GM12878 (cell line): ENCODE results near the gene RAC2. TPM values are rescaled to one million over a fixed set of nuclear protein-coding genes. Genes with fewer than 3 reads are reported as not detected.
A peak's percentile ranks its signal among the peaks of the same experiment; 100 is the strongest.

ENCODE experiments used
- CBX3 ChIP-seq: fragments of 200-600 bp; sonication (generic); IDR thresholded peaks from 2 replicates; pipeline ENCODE4 v1.6.1; 2016; ENCODE audit warnings: low read depth, borderline replicate concordance
- CHD2 ChIP-seq: IDR thresholded peaks from 2 replicates; pipeline ENCODE4 v1.6.1; 2011; ENCODE audit warnings: low read depth, low read length, improper control_type of control experiment, borderline replicate concordance
- EGR1 ChIP-seq, 2 experiments: IDR thresholded peaks; 1 replicate in 1 of 2; 2 replicates in 1 of 2; pipeline ENCODE4 v1.6.1; 2011 to 2012; ENCODE audit warnings: low read depth in 2 of 2, low read length in 2 of 2, borderline replicate concordance in 1 of 2, mild to moderate bottlenecking in 1 of 2, moderate library complexity in 1 of 2
- HDGF ChIP-seq: fragments of 450-650 bp; IDR thresholded peaks from 2 replicates; pipeline ENCODE4 v1.6.1; 2016; ENCODE audit warnings: antibody characterized with exemption
- KLF5 ChIP-seq: fragments of 450-650 bp; IDR thresholded peaks from 2 replicates; pipeline ENCODE4 v1.6.1; 2014; ENCODE audit warnings: mild to moderate bottlenecking; ENCODE audit not compliant: partially characterized antibody
- POU2F2 ChIP-seq: IDR thresholded peaks from 3 replicates; pipeline ENCODE4 v1.6.1; 2011; ENCODE audit warnings: low read depth, mild to moderate bottlenecking, low read length, borderline replicate concordance
- RAD51 ChIP-seq: fragments of 450-650 bp; IDR thresholded peaks from 2 replicates; pipeline ENCODE4 v1.6.1; 2016; ENCODE audit warnings: moderate library complexity, mild to moderate bottlenecking, inconsistent platforms
- SMC3 ChIP-seq: IDR thresholded peaks from 2 replicates; pipeline ENCODE4 v1.6.1; 2011; ENCODE audit warnings: low read length, improper control_type of control experiment, borderline replicate concordance
- SUPT20H ChIP-seq: IDR thresholded peaks from 2 replicates; pipeline ENCODE4 v1.6.1; 2011; ENCODE audit warnings: low read depth, mild to moderate bottlenecking, low read length, moderate library complexity, borderline replicate concordance; ENCODE audit not compliant: control insufficient read depth
- ZZZ3 ChIP-seq: IDR thresholded peaks from 2 replicates; pipeline ENCODE4 v1.6.1; 2011; ENCODE audit warnings: low read depth; ENCODE audit not compliant: control insufficient read depth, insufficient read length
- polyA plus RNA-seq, 11 experiments: library from polyadenylated mRNA; depleted of rRNA in 4 of 11; unstranded in 6 of 11; stranded (reverse) in 5 of 11; fragments of >200 nt; fragmentation: Nextera tagmentation in 4 of 11; fragmentation: Illumina TruSeq in 1 of 11; extraction: Ambion mirVana in 4 of 11; extraction: Trizol in 1 of 11; gene quantifications; 1 replicate in 1 of 11; 2 replicates in 10 of 11; pipeline versions ENCODE4 v1.2.1 to v1.2.3, GENCODE V29; 2011 to 2016; ENCODE audit warnings: inconsistent platforms in 2 of 11, missing spikeins in 2 of 11, low read depth in 1 of 11
- total RNA-seq, 4 experiments: library from RNA; depleted of rRNA in 3 of 4; stranded (reverse); fragments of >200 nt in 3 of 4; fragmentation: Illumina TruSeq in 1 of 4; extraction: Trizol in 1 of 4; gene quantifications; 2 replicates each; pipeline versions ENCODE4 v1.2.1 to v1.2.3, GENCODE V29; 2013 to 2021
- TF ChIP-seq, protein P1 (sequence below): fragments of 150-350 bp; IDR thresholded peaks from 2 replicates; pipeline ENCODE4 v1.6.1; 2014; ENCODE audit warnings: mild to moderate bottlenecking, low read depth, low read length
- TF ChIP-seq, protein P2 (sequence below): fragments of 450-650 bp; IDR thresholded peaks from 2 replicates; pipeline ENCODE4 v1.6.1; 2018; ENCODE audit warnings: borderline replicate concordance, mild to moderate bottlenecking; ENCODE audit not compliant: partially characterized antibody
- TF ChIP-seq, protein P3 (sequence below), 3 experiments: IDR thresholded peaks in 2 of 3; conservative IDR thresholded peaks in 1 of 3; 2 replicates each; pipeline ENCODE4 v1.5.1; 2011; ENCODE audit warnings: low read depth in 3 of 3, low read length in 3 of 3, mild to moderate bottlenecking in 3 of 3, control low read depth in 2 of 3, moderate library complexity in 2 of 3, inconsistent platforms in 1 of 3, mixed read lengths in 1 of 3; ENCODE audit not compliant: control insufficient read depth in 2 of 3, insufficient read depth in 1 of 3; ENCODE audit errors: extremely low read depth in 1 of 3
- TF ChIP-seq, protein P4 (sequence below): IDR thresholded peaks from 2 replicates; pipeline ENCODE4 v1.6.1; 2012; ENCODE audit warnings: improper control_type of control experiment, low read depth, low read length; ENCODE audit not compliant: insufficient replicate concordance

The RAC2 gene
- total and polyA plus RNA-seq, 10 of the 15 experiments (the other 5 are each of a cell fraction or from before 2014, with no cell fraction given), result 102 to 386 (median 304) TPM

DNA sequence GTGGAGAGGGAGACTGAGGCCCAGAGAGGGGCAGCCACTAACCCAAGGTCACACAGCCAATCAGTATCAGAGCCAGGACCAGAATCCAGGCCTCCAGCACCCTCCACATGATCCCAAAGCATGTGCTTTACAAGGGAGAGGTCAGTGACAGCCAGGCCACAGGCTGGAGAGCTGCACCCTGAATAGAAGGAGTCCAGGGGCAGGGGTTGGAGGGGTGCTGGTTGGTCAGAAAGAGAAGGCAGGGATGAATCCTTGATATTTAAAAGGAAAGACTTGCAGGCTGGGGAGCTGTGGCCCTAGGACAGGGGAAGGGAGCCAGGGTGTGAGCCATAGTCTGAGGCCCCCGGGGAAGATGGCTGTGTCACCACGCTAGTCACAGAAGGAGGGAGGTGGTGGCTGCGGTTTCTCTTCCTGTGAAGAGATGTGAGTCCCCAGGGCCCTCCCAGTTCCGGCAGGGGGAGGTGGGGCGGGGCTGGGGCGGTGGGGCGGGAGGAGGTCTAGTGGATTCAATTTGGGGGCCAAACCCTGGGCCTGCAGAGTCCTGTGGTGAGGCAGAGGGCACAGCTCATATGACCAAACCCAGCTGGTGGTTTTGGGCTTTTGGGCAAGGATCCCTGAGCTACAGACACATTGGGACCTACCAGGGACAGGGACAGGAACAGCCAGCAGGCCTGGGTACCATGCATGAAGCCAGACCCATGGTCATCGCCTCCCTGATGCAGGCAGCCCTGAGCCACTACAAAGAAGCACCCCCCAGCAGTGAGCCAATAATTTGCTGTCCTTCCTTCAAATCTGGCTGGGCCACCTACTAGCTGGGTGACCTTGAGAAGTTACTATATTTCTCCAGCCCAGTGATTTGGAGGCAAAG lies 14.0 kb downstream of the RAC2 start (continued):
- TF ChIP-seq, protein P1, sequence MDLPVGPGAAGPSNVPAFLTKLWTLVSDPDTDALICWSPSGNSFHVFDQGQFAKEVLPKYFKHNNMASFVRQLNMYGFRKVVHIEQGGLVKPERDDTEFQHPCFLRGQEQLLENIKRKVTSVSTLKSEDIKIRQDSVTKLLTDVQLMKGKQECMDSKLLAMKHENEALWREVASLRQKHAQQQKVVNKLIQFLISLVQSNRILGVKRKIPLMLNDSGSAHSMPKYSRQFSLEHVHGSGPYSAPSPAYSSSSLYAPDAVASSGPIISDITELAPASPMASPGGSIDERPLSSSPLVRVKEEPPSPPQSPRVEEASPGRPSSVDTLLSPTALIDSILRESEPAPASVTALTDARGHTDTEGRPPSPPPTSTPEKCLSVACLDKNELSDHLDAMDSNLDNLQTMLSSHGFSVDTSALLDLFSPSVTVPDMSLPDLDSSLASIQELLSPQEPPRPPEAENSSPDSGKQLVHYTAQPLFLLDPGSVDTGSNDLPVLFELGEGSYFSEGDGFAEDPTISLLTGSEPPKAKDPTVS, result no peak
- TF ChIP-seq HDGF (peak; percentile 91), POU2F2 (peak; percentile 16; the same call in 2 of the 3 replicates), EGR1 (IDR thresholded peaks at IDR 0.05; ENCODE audit: borderline replicate concordance in 1 of 2, low read depth in 2 of 2, low read length in 2 of 2) (no peak), RAD51 (no peak), ZZZ3 (no peak), KLF5 (no peak), SUPT20H (no peak), SMC3 (no peak), CBX3 (no peak), CHD2 (peak; percentile 39; the same call in 1 of the 2 replicates)
- TF ChIP-seq, protein P2, sequence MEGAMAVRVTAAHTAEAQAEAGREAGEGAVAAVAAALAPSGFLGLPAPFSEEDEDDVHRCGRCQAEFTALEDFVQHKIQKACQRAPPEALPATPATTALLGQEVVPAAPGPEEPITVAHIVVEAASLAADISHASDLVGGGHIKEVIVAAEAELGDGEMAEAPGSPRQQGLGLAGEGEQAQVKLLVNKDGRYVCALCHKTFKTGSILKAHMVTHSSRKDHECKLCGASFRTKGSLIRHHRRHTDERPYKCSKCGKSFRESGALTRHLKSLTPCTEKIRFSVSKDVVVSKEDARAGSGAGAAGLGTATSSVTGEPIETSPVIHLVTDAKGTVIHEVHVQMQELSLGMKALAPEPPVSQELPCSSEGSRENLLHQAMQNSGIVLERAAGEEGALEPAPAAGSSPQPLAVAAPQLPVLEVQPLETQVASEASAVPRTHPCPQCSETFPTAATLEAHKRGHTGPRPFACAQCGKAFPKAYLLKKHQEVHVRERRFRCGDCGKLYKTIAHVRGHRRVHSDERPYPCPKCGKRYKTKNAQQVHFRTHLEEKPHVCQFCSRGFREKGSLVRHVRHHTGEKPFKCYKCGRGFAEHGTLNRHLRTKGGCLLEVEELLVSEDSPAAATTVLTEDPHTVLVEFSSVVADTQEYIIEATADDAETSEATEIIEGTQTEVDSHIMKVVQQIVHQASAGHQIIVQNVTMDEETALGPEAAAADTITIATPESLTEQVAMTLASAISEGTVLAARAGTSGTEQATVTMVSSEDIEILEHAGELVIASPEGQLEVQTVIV, result no peak
- TF ChIP-seq, protein P3, sequence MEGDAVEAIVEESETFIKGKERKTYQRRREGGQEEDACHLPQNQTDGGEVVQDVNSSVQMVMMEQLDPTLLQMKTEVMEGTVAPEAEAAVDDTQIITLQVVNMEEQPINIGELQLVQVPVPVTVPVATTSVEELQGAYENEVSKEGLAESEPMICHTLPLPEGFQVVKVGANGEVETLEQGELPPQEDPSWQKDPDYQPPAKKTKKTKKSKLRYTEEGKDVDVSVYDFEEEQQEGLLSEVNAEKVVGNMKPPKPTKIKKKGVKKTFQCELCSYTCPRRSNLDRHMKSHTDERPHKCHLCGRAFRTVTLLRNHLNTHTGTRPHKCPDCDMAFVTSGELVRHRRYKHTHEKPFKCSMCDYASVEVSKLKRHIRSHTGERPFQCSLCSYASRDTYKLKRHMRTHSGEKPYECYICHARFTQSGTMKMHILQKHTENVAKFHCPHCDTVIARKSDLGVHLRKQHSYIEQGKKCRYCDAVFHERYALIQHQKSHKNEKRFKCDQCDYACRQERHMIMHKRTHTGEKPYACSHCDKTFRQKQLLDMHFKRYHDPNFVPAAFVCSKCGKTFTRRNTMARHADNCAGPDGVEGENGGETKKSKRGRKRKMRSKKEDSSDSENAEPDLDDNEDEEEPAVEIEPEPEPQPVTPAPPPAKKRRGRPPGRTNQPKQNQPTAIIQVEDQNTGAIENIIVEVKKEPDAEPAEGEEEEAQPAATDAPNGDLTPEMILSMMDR (IDR thresholded peaks at IDR 0.05 in 2 of 3, conservative IDR thresholded peaks at IDR 0.05 in 1 of 3; ENCODE audit: control insufficient read depth in 2 of 3, extremely low read depth in 1 of 3, insufficient read depth in 1 of 3, low read depth in 3 of 3, low read length in 3 of 3), result no peak
- TF ChIP-seq, protein P4, sequence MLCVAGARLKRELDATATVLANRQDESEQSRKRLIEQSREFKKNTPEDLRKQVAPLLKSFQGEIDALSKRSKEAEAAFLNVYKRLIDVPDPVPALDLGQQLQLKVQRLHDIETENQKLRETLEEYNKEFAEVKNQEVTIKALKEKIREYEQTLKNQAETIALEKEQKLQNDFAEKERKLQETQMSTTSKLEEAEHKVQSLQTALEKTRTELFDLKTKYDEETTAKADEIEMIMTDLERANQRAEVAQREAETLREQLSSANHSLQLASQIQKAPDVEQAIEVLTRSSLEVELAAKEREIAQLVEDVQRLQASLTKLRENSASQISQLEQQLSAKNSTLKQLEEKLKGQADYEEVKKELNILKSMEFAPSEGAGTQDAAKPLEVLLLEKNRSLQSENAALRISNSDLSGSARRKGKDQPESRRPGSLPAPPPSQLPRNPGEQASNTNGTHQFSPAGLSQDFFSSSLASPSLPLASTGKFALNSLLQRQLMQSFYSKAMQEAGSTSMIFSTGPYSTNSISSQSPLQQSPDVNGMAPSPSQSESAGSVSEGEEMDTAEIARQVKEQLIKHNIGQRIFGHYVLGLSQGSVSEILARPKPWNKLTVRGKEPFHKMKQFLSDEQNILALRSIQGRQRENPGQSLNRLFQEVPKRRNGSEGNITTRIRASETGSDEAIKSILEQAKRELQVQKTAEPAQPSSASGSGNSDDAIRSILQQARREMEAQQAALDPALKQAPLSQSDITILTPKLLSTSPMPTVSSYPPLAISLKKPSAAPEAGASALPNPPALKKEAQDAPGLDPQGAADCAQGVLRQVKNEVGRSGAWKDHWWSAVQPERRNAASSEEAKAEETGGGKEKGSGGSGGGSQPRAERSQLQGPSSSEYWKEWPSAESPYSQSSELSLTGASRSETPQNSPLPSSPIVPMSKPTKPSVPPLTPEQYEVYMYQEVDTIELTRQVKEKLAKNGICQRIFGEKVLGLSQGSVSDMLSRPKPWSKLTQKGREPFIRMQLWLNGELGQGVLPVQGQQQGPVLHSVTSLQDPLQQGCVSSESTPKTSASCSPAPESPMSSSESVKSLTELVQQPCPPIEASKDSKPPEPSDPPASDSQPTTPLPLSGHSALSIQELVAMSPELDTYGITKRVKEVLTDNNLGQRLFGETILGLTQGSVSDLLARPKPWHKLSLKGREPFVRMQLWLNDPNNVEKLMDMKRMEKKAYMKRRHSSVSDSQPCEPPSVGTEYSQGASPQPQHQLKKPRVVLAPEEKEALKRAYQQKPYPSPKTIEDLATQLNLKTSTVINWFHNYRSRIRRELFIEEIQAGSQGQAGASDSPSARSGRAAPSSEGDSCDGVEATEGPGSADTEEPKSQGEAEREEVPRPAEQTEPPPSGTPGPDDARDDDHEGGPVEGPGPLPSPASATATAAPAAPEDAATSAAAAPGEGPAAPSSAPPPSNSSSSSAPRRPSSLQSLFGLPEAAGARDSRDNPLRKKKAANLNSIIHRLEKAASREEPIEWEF, result no peak
